ENCODE data around the gene VASN.

DNA sequence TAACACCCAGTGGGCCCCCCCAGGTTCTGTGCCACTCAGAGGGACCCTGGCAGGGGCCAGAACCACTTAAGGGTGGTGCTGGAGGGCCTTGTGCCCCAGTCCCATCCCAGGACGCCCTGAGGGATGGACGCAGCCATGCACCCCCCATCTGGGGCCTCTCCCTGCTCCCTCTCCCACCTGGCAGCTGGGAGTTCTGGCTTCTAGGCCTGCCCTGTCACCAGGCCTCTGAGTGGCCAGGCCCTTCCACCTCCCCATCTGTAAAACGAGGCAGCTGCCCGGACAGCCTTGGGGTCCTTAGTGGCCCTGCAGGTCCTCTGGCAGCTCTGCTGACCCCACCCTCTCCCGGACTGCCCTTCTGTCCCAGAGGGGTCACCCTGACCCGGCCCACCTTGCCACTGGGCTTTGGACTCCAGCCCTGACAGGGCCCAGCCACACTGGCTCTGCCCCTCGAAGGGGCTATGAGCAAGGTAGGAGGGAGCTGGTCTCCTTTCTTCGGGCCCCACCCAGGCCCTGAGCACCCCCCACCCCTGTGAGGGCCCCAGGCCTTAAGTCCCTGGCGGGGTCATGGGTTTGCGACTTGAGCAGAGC is 32.8 kb upstream of the VASN start:
- no peak for TF ChIP-seq YY1 (IDR thresholded peaks at IDR 0.05; ENCODE audit: insufficient read depth, insufficient read length)
- TF ChIP-seq ZNF274 (IDR thresholded peaks at IDR 0.05; ENCODE audit: low read depth, low read length), result no peak
- no peak for TF ChIP-seq SUZ12 (IDR thresholded peaks at IDR 0.05; ENCODE audit: extremely low read depth, insufficient read depth, insufficient read length)
